Lower leg skin (tissue), 3 donors: ENCODE measurements around the gene PTPRN2.

Source experiments
- POLR2A ChIP-seq, 2 donors: fragments of 450-650 bp; IDR thresholded peaks; one replicate each; pipeline ENCODE4 v1.6.1; 2016 to 2017; ENCODE audit warnings: antibody characterized with exemption in 2 of 2, mild to moderate bottlenecking in 1 of 2, moderate library complexity in 1 of 2
- TF ChIP-seq, protein P1 (sequence below), 3 donors: fragments of 450-650 bp; IDR thresholded peaks; one replicate each; pipeline ENCODE4 v1.5.1; 2016; ENCODE audit warnings: antibody characterized with exemption in 3 of 3, mild to moderate bottlenecking in 3 of 3, moderate library complexity in 2 of 3

DNA sequence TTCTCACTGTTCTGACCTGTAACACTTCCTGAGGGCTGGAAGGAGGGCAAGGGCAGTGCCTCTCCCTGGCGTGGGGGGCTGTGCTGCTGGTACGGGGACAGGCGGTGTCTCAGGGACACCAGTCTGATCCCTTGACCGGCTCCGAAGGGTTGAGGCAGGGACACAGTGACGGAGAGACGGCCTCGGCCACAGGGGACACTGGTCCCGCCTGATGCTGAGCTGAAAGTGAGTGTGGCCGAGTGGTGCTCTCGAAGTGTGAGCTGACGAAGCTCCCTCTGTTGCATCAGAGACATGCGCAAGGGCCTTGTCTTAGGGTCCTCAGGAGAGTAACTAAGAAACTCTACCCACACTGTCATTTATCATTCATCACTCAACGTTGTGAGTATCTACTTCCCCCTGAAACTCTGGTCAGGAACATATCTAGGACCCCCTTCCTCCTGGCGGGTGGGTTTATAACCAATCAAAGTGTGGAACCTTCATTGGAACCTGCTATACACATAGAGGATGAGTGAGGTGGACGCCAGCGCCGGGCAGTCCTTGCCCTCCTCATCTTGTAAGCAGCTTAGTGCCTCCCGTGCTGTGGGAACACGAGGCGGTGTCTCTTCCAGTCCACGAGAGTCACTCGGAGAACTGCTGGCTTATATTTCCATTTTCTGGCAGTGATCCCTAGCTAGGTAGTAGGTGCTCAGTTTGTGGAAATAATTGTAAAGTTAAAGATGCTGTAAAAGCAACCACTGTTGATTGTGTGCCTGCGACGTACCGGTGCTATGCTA, 967.7 kb downstream of the PTPRN2 start:
- TF ChIP-seq, protein P1, sequence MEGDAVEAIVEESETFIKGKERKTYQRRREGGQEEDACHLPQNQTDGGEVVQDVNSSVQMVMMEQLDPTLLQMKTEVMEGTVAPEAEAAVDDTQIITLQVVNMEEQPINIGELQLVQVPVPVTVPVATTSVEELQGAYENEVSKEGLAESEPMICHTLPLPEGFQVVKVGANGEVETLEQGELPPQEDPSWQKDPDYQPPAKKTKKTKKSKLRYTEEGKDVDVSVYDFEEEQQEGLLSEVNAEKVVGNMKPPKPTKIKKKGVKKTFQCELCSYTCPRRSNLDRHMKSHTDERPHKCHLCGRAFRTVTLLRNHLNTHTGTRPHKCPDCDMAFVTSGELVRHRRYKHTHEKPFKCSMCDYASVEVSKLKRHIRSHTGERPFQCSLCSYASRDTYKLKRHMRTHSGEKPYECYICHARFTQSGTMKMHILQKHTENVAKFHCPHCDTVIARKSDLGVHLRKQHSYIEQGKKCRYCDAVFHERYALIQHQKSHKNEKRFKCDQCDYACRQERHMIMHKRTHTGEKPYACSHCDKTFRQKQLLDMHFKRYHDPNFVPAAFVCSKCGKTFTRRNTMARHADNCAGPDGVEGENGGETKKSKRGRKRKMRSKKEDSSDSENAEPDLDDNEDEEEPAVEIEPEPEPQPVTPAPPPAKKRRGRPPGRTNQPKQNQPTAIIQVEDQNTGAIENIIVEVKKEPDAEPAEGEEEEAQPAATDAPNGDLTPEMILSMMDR (IDR thresholded peaks at IDR 0.05), result no peak
- no peak for TF ChIP-seq POLR2A (IDR thresholded peaks at IDR 0.05)
